Neuronal stem cell (in vitro differentiated cells): ENCODE data around the gene APEH.

Experiments
- DNase-seq: peaks from one replicate; pipeline ENCODE4 v3.0.0-alpha.2; 2013; ENCODE audit warnings: low spot score
- H2AFZ ChIP-seq: one replicate; pipeline ENCODE4 v1.6.1; 2013; ENCODE audit warnings: mild to moderate bottlenecking, low read length, inconsistent platforms
- H2AK5ac ChIP-seq: 2 replicates; pipeline ENCODE4 v1.6.1; 2013; ENCODE audit warnings: low read depth, mild to moderate bottlenecking, inconsistent platforms, low read length, moderate library complexity, mixed read lengths
- H2BK120ac ChIP-seq: 2 replicates; pipeline ENCODE4 v1.6.1; 2013; ENCODE audit warnings: low read depth, mild to moderate bottlenecking, inconsistent platforms, low read length, moderate library complexity, mixed read lengths
- H2BK12ac ChIP-seq: one replicate; pipeline ENCODE4 v1.6.1; 2013; ENCODE audit warnings: low read length, inconsistent platforms
- H2BK15ac ChIP-seq: 2 replicates; pipeline ENCODE4 v1.6.1; 2013; ENCODE audit warnings: mild to moderate bottlenecking, low read length, inconsistent platforms, mixed read lengths
- H2BK5ac ChIP-seq: one replicate; pipeline ENCODE4 v1.6.1; 2013; ENCODE audit warnings: inconsistent platforms, mild to moderate bottlenecking, low read length, moderate library complexity
- H3K14ac ChIP-seq: one replicate; pipeline ENCODE4 v1.6.1; 2013; ENCODE audit warnings: low read length, inconsistent platforms
- H3K18ac ChIP-seq: 2 replicates; pipeline ENCODE4 v1.6.1; 2013; ENCODE audit warnings: low read length, inconsistent platforms
- H3K23ac ChIP-seq: 2 replicates; pipeline ENCODE4 v1.6.1; 2013; ENCODE audit warnings: low read depth, mild to moderate bottlenecking, mixed read lengths, low read length, inconsistent platforms; ENCODE audit not compliant: poor library complexity
- H3K27ac ChIP-seq: replicated peaks from 3 replicates; pipeline ENCODE4 v1.5.1; 2013; ENCODE audit warnings: low read length, inconsistent platforms
- H3K27me3 ChIP-seq, 3 experiments: 2 replicates each; pipeline ENCODE4 v1.6.1; 2013; ENCODE audit warnings: low read length in 3 of 3, mild to moderate bottlenecking in 2 of 3, inconsistent platforms in 1 of 3, low read depth in 1 of 3, mixed read lengths in 1 of 3, moderate library complexity in 1 of 3; ENCODE audit not compliant: control insufficient read depth in 3 of 3, insufficient read depth in 3 of 3
- H3K36me3 ChIP-seq, 2 donors: replicated peaks in 1 of 2; 2 replicates each; pipeline ENCODE4 v1.6.1; 2013; ENCODE audit warnings: low read length in 2 of 2; ENCODE audit not compliant: control insufficient read depth in 2 of 2, insufficient read depth in 2 of 2
- H3K4ac ChIP-seq: 2 replicates; pipeline ENCODE4 v1.6.1; 2013; ENCODE audit warnings: inconsistent platforms, mild to moderate bottlenecking, low read length, moderate library complexity
- H3K4me1 ChIP-seq, 2 donors: 1 replicate in 1 of 2; 2 replicates in 1 of 2; pipeline ENCODE4 v1.6.1; 2013; ENCODE audit warnings: low read length in 2 of 2, low read depth in 1 of 2; ENCODE audit not compliant: control insufficient read depth in 2 of 2, insufficient read depth in 1 of 2
- H3K4me2 ChIP-seq: one replicate; pipeline ENCODE4 v1.6.1; 2013; ENCODE audit warnings: mild to moderate bottlenecking, low read length, inconsistent platforms; ENCODE audit not compliant: insufficient read depth, poor library complexity, severe bottlenecking
- H3K4me3 ChIP-seq, 2 donors: 2 replicates each; pipeline ENCODE4 v1.5.1; 2013; ENCODE audit warnings: low read length in 2 of 2, mild to moderate bottlenecking in 2 of 2, inconsistent platforms in 1 of 2, moderate library complexity in 1 of 2
- H3K79me1 ChIP-seq: one replicate; pipeline ENCODE4 v1.6.1; 2013; ENCODE audit warnings: low read depth, mild to moderate bottlenecking, inconsistent platforms, low read length, moderate library complexity
- H3K9ac ChIP-seq: one replicate; pipeline ENCODE4 v1.6.1; 2013; ENCODE audit warnings: mild to moderate bottlenecking, low read depth, low read length, inconsistent platforms; ENCODE audit not compliant: poor library complexity
- H3K9me3 ChIP-seq, 2 donors: replicated peaks in 1 of 2; 2 replicates each; pipeline versions ENCODE3 to v1.6.1; 2013; ENCODE audit warnings: low read length in 2 of 2, mild to moderate bottlenecking in 2 of 2, inconsistent platforms in 1 of 2, low read depth in 1 of 2, mixed read lengths in 1 of 2, moderate library complexity in 1 of 2; ENCODE audit not compliant: control insufficient read depth in 2 of 2, insufficient read depth in 1 of 2
- H4K8ac ChIP-seq: one replicate; pipeline ENCODE4 v1.6.1; 2013; ENCODE audit warnings: low read depth, mild to moderate bottlenecking, inconsistent platforms, low read length, moderate library complexity
- H4K91ac ChIP-seq: one replicate; pipeline ENCODE4 v1.6.1; 2013; ENCODE audit warnings: low read length, low read depth, mild to moderate bottlenecking, inconsistent platforms; ENCODE audit not compliant: poor library complexity
- WGBS, 2 donors: extraction: QIAGEN DNeasy Blood & Tissue Kit; methylation state at CpG; one replicate each; pipeline ENCODE4 v1.1.7; 2013; ENCODE audit warnings: missing lambda C conversion rate in 2 of 2, mixed read lengths in 1 of 2; ENCODE audit not compliant: insufficient read length in 2 of 2, insufficient replicate concordance in 1 of 2; ENCODE audit errors: extremely low coverage in 2 of 2; 5-methylcytosine and 5-hydroxymethylcytosine counted together

The APEH gene

DNA sequence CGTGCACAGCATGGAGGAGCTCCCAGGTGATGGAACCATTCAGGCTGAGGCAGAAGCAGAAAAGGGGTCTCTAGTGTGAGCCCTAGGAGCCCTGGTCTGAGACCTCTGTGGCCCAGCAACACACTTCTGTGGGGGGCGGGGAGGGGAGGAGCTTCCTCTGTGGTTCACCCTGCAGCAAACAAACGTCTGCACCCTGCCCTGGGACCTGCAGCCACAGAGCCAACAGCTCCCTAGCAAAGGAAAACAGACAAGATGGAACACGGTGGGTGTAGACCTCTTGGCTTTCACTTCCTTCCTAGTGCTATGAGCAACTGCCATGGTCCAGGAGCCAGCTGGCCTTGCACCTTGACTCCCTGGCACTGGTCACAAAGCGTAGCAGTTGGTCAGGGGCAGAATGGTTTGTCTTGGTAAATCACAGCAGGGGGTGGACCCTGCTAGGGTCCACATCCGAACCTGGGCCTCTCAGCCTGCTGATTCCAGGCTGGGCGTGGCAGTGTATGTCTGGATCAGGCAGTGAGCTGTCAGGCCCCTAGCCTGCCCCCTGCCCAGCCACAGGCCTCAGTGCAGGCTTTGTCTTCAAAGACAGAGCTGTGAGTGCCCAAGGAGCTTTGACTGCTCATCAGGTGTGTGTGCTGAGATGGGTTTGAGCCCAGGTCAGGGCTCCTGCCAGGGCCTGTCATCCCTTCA, 38.6 kb downstream of the APEH start:
- H4K8ac ChIP-seq, result peak overlapping the region; percentile 43
- H2BK12ac ChIP-seq, result no peak overlapping the region
- no peak overlapping the region for H3K4me3 ChIP-seq
- no peak overlapping the region for H3K27ac ChIP-seq
- H2BK5ac ChIP-seq, result peak overlapping the region; percentile 53
- H3K9ac ChIP-seq, result no peak overlapping the region
- peaks cover 12 to 23% of the 10 kb centered on the region in 2 donors for H3K36me3 ChIP-seq
- H3K9me3 ChIP-seq, result no peaks in the 10 kb centered on the region
- H3K27me3 ChIP-seq, result no peaks in the 10 kb centered on the region
- no peak overlapping the region for H2AFZ ChIP-seq
- no peak overlapping the region for H3K4ac ChIP-seq
- H2BK15ac ChIP-seq, result no peak overlapping the region
- no peaks in the 10 kb centered on the region for H3K4me1 ChIP-seq
- peaks cover 2% of the 10 kb centered on the region for H3K79me1 ChIP-seq
- H2AK5ac ChIP-seq, result no peak overlapping the region
- H3K18ac ChIP-seq, result no peak overlapping the region
- H4K91ac ChIP-seq, result no peak overlapping the region
- no peak overlapping the region for H3K23ac ChIP-seq
- H3K4me2 ChIP-seq, result no peak overlapping the region
- no peak overlapping the region for H3K14ac ChIP-seq
- WGBS, 2 donors, result no CpG with 5 or more reads among the region's 7 CpGs
- no peak overlapping the region for H2BK120ac ChIP-seq
- DNase-seq, result no peak

DNA sequence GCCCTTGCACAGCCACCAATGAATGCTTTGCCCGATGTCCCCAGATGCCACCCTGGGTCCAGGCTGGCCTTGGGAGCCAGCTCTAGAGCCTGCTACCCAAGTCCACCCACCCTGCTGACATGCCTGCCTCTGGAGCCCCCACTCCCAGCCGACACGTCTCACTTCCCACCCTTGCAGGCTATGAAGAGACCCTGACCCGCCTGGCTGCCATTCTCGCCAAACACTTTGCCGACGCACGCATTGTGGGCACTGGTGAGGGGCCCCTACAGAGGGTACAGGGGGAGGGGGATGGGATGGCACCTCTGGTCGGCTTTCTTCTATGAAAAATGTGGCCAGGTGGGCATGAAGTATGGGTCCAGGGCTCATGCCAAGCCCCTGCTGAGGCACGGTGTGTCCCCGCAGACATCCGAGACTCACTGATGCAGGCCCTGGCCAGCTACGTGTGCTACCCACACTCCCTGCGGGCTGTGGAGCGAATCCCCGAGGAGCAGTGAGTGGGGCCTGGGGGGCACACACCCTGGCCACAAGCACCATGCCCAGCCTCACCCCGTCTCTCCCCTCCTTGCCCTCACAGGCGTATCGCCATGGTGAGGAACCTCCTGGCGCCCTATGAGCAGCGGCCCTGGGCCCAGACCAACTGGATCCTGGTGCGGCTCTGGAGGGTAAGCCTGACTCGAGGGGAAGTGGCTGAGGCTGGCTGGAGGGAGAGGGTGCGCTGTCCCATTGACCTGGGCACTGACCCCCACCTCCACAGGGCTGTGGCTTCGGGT, 39.4 kb downstream of the APEH start:
- H2BK5ac ChIP-seq, result peak overlapping the region; percentile 53
- H2BK12ac ChIP-seq, result peak overlapping the region; percentile 41
- H3K4me1 ChIP-seq, result peaks cover 0 to under 1% of the 10 kb centered on the region in 2 donors
- peak overlapping the region; percentile 53 for H3K4ac ChIP-seq
- H3K4me2 ChIP-seq, result no peak overlapping the region
- no peak overlapping the region for H2AFZ ChIP-seq
- H3K9me3 ChIP-seq, result no peaks in the 10 kb centered on the region
- peak overlapping the region; percentile 57 for H3K18ac ChIP-seq
- H4K8ac ChIP-seq, result peak overlapping the region; percentile 82
- H3K27me3 ChIP-seq, result no peaks in the 10 kb centered on the region
- peak overlapping the region; percentile 87 for H2BK120ac ChIP-seq
- H3K4me3 ChIP-seq, result no peak overlapping the region
- no CpG with 5 or more reads among the region's 25 CpGs for WGBS, 2 donors
- H4K91ac ChIP-seq, result no peak overlapping the region
- peak overlapping the region; percentile 95 for H3K23ac ChIP-seq
- H3K79me1 ChIP-seq, result peaks cover 4% of the 10 kb centered on the region
- DNase-seq, result no peak
- H3K14ac ChIP-seq, result no peak overlapping the region
- peak overlapping the region; percentile 63 for H2AK5ac ChIP-seq
- no peak overlapping the region for H3K27ac ChIP-seq
- peaks cover 14 to 31% of the 10 kb centered on the region in 2 donors for H3K36me3 ChIP-seq
- no peak overlapping the region for H2BK15ac ChIP-seq
- H3K9ac ChIP-seq, result no peak overlapping the region

DNA sequence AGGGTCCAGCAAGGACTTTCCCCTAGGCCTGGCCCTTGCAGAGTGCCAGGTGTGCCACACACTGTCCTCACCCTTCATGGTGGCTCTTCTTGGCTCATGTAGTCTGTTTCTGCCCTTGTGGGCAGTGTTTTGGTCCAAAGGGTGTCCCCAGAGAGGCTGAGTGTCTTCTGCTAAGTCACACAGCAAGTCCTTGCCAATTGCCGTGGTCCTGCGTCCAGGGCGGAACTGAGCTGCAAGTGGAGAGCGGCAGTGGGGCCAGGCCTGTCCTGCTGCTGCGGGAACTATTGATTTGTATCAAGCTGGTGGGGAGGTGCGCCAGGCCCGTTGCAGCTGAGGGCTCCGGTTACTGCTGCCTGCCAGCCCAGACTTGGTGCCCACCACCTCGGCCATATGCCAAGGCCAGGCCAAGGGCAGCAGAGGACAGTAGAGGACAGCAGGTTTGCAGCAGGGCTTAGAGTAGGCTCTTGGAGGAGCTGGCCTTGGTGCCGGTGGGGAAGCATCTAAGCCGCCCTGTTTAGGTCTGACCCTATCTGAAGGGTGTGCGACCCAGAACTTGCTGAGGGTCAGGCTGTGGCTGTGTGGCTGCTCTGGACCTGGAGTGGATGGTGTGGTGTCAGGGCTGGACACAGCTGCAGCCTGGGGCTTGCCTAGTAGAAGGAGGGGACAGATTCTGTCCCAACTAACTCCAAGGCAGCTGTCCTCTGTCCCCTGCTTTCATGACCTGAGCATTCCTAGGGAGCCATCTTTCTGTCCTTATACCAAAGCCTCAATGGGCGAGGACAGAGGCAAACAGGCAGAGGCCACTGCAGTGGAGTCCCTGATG, 40.8 kb downstream of the APEH start:
- Histone ChIP-seq H3K9ac (no peak overlapping the region), H2BK120ac (no peak overlapping the region), H2AFZ (no peak overlapping the region), H4K8ac (no peak overlapping the region), H3K27ac (no peak overlapping the region), H3K23ac (peak overlapping the region; percentile 47), H3K4me2 (no peak overlapping the region), H2BK15ac (no peak overlapping the region), H3K4me1 (peaks cover 0 to 7% of the 10 kb centered on the region in 2 donors), H3K18ac (no peak overlapping the region), H2BK12ac (no peak overlapping the region), H2BK5ac (no peak overlapping the region), H3K9me3 (peaks cover 0 to 3% of the 10 kb centered on the region in 2 donors), H2AK5ac (no peak overlapping the region), H3K14ac (peak overlapping the region; percentile 22), H3K36me3 (peaks cover 14 to 41% of the 10 kb centered on the region in 2 donors), H4K91ac (no peak overlapping the region), H3K27me3 (no peaks in the 10 kb centered on the region), H3K4me3 (peak overlapping the region in 1 of 2 donors; percentile 33), H3K4ac (no peak overlapping the region), H3K79me1 (peaks cover 10% of the 10 kb centered on the region)
- no CpG with 5 or more reads among the region's 13 CpGs for WGBS, 2 donors
- no peak for DNase-seq
